SK-N-SH (cell line): ENCODE results near the gene SLCO4A1. TPM values are rescaled to one million over a fixed set of nuclear protein-coding genes. Genes with fewer than 3 reads are reported as not detected.

Experiments
- CTCF ChIA-PET: fragments of 300-600, 350-600 bp; formaldehyde crosslinking; extraction: SDS; loops from one replicate; lab custom pipeline; 2021; lab: Yijun Ruan, JAX
- POLR2A ChIA-PET: fragments of 350-600 bp; sonication (Branson Sonifier 250); formaldehyde crosslinking; extraction: SDS; loops from one replicate; lab custom pipeline; 2020; ENCODE audit warnings: antibody characterized with exemption, inconsistent platforms; lab: Yijun Ruan, JAX
- DNase-seq: peaks from one replicate; pipeline ENCODE4 v3.0.0; 2012
- H2AFZ ChIP-seq: fragments of 200-600 bp; sonication (generic); 2 replicates; pipeline ENCODE4 v1.8.1; 2016; ENCODE audit warnings: antibody characterized with exemption, mild to moderate bottlenecking, low read depth
- H3F3A ChIP-seq: fragments of 200-600 bp; sonication (generic); replicated peaks from 2 replicates; pipeline ENCODE3; 2016; ENCODE audit warnings: antibody characterized with exemption, mild to moderate bottlenecking; ENCODE audit not compliant: insufficient read depth
- H3K27ac ChIP-seq, 2 experiments: fragments of 200-500 bp in 1 of 2; fragments of 200-600 bp in 1 of 2; sonication (Bioruptor generic) in 1 of 2; sonication (generic), shearing (Covaris generic) in 1 of 2; 2 replicates each; pipeline versions ENCODE4 v1.5.1 to v1.6.1; 2014 to 2016; ENCODE audit warnings: low read depth in 2 of 2, inconsistent platforms in 1 of 2, low read length in 1 of 2, mild to moderate bottlenecking in 1 of 2, mixed read lengths in 1 of 2
- H3K27me3 ChIP-seq: fragments of 200-600 bp; sonication (generic), shearing (Covaris generic); 2 replicates; pipeline ENCODE4 v1.6.1; 2016; ENCODE audit warnings: mixed run types; ENCODE audit not compliant: insufficient read depth
- H3K36me3 ChIP-seq, 2 experiments: fragments of 200-500 bp in 1 of 2; fragments of 200-600 bp in 1 of 2; sonication (Bioruptor generic) in 1 of 2; sonication (generic) in 1 of 2; replicated peaks in 1 of 2; 2 replicates each; pipeline versions ENCODE3 to v1.5.1; 2014 to 2016; ENCODE audit warnings: low read length in 1 of 2, mild to moderate bottlenecking in 1 of 2; ENCODE audit not compliant: insufficient read depth in 2 of 2, control insufficient read depth in 1 of 2
- H3K4me1 ChIP-seq, 2 experiments: fragments of 200-500 bp in 1 of 2; fragments of 200-600 bp in 1 of 2; sonication (Bioruptor generic) in 1 of 2; sonication (generic), shearing (Covaris generic) in 1 of 2; 2 replicates each; pipeline versions ENCODE4 v1.5.1 to v1.6.1; 2014 to 2016; ENCODE audit warnings: low read depth in 1 of 2, low read length in 1 of 2, mixed run types in 1 of 2; ENCODE audit not compliant: insufficient read depth in 2 of 2, control insufficient read depth in 1 of 2
- H3K4me2 ChIP-seq: fragments of 200-600 bp; sonication (generic), shearing (Covaris generic); 2 replicates; pipeline ENCODE4 v1.6.1; 2017; ENCODE audit warnings: mixed run types
- H3K4me3 ChIP-seq, 2 experiments: fragments of 200-500 bp in 1 of 2; fragments of 200-600 bp in 1 of 2; sonication (Bioruptor generic) in 1 of 2; sonication (generic), shearing (Covaris generic) in 1 of 2; 2 replicates each; pipeline versions ENCODE4 v1.5.1 to v1.8.1; 2014 to 2016; ENCODE audit warnings: low read depth in 2 of 2, inconsistent platforms in 1 of 2, low read length in 1 of 2, mild to moderate bottlenecking in 1 of 2, mixed read lengths in 1 of 2, moderate library complexity in 1 of 2
- H3K79me2 ChIP-seq: fragments of 200-600 bp; sonication (generic); 2 replicates; pipeline ENCODE4 v1.8.1; 2017; ENCODE audit warnings: mild to moderate bottlenecking; ENCODE audit not compliant: insufficient read depth
- H3K9ac ChIP-seq: fragments of 200-600 bp; sonication (generic); 2 replicates; pipeline ENCODE4 v1.6.1; 2017; ENCODE audit warnings: mixed run types
- H3K9me2 ChIP-seq: fragments of 200-600 bp; sonication (generic); 2 replicates; pipeline ENCODE4 v1.6.1; 2017; ENCODE audit warnings: mixed run types
- H3K9me3 ChIP-seq: fragments of 200-600 bp; sonication (generic); 2 replicates; pipeline ENCODE4 v1.6.1; 2017; ENCODE audit warnings: mixed run types, mild to moderate bottlenecking, moderate library complexity
- H4K20me1 ChIP-seq: fragments of 200-600 bp; sonication (generic); 2 replicates; pipeline ENCODE4 v1.6.1; 2017; ENCODE audit warnings: mild to moderate bottlenecking, mixed run types; ENCODE audit not compliant: insufficient read depth
- CHD2 ChIP-seq: fragments of 150-350 bp; IDR thresholded peaks from 2 replicates; pipeline ENCODE4 v1.6.1; 2018; ENCODE audit warnings: low read length; ENCODE audit not compliant: partially characterized antibody
- ELF1 ChIP-seq: IDR thresholded peaks from 2 replicates; pipeline ENCODE4 v1.4.0; 2012
- EP300 ChIP-seq, 2 experiments: IDR thresholded peaks; 2 replicates each; pipeline versions ENCODE4 v1.4.0 to v1.6.1; 2012; ENCODE audit warnings: borderline replicate concordance in 1 of 2, low read depth in 1 of 2, low read length in 1 of 2
- FOXJ3 ChIP-seq: sonication (generic); formaldehyde crosslinking; IDR thresholded peaks from 2 replicates; pipeline ENCODE4 v1.5.1; 2020; ENCODE audit warnings: mild to moderate bottlenecking, missing genetic modification reagents
- FOXM1 ChIP-seq: IDR thresholded peaks from 2 replicates; pipeline ENCODE4 v1.4.0; 2012; ENCODE audit warnings: low read depth, mild to moderate bottlenecking
- MEF2A ChIP-seq: IDR thresholded peaks from 2 replicates; pipeline ENCODE4 v1.4.0; 2012; ENCODE audit warnings: low read depth, borderline replicate concordance
- MXI1 ChIP-seq: IDR thresholded peaks from 2 replicates; pipeline ENCODE4 v1.6.1; 2012; ENCODE audit warnings: mild to moderate bottlenecking, low read depth, low read length, improper control_type of control experiment
- NFIC ChIP-seq: IDR thresholded peaks from 2 replicates; pipeline ENCODE4 v1.4.0; 2012; ENCODE audit warnings: borderline replicate concordance
- RAD21 ChIP-seq: IDR thresholded peaks from 2 replicates; pipeline ENCODE4 v1.6.1; 2012; ENCODE audit warnings: mild to moderate bottlenecking, low read length
- RFX5 ChIP-seq: IDR thresholded peaks from 2 replicates; pipeline ENCODE4 v1.6.1; 2012; ENCODE audit warnings: mild to moderate bottlenecking, improper control_type of control experiment, low read length
- SMC3 ChIP-seq: IDR thresholded peaks from 2 replicates; pipeline ENCODE4 v1.6.1; 2012; ENCODE audit warnings: low read depth, low read length, improper control_type of control experiment
- TCF12 ChIP-seq: IDR thresholded peaks from 2 replicates; pipeline ENCODE4 v1.4.0; 2012
- TEAD4 ChIP-seq: IDR thresholded peaks from 2 replicates; pipeline ENCODE4 v1.4.0; 2012; ENCODE audit warnings: mild to moderate bottlenecking, borderline replicate concordance; ENCODE audit not compliant: insufficient read depth
- USF2 ChIP-seq: fragments of 150-350 bp; IDR thresholded peaks from 2 replicates; pipeline ENCODE4 v1.6.1; 2017; ENCODE audit warnings: antibody characterized with exemption, low read length, low read depth, borderline replicate concordance
- WGBS: methylation state at CpG from one replicate; pipeline ENCODE4 v1.1.6; 2017; ENCODE audit warnings: low lambda C conversion rate; 5-methylcytosine and 5-hydroxymethylcytosine counted together
- polyA plus RNA-seq, 3 experiments: library from polyadenylated mRNA; depleted of rRNA; stranded (reverse); fragments of >200 nt; gene quantifications; 2 replicates each; pipeline ENCODE4 v1.2.3, GENCODE V29; 2012
- TF ChIP-seq, protein P1 (sequence below): fragments of 200-600 bp; sonication (generic); IDR thresholded peaks from 2 replicates; pipeline ENCODE4 v1.6.1; 2017; ENCODE audit warnings: antibody characterized with exemption, mild to moderate bottlenecking, moderate library complexity
- TF ChIP-seq, protein P2 (sequence below): IDR thresholded peaks from 2 replicates; pipeline ENCODE4 v1.4.0; 2012; ENCODE audit warnings: low read depth

SLCO4A1 gene
- polyA plus RNA-seq, 1 of the 3 experiments (the other 2 are of a cell fraction): 0.33 TPM

GRCh38 chr20:62615750-62616251 is 26.5 kb upstream of the SLCO4A1 start:
- no peaks in the 10 kb centered on the region for H3F3A ChIP-seq
- no peaks in the 10 kb centered on the region for H4K20me1 ChIP-seq
- H3K4me3 ChIP-seq: no peak overlapping the region
- CTCF ChIA-PET: interaction anchor here (1.5 to 3.9 kb wide), 9 partner anchors 9 to 206 kb away, joined by 3 to 101 read pairs (median 38); no protein-coding TSS in a partner anchor
- TF ChIP-seq, protein P1, sequence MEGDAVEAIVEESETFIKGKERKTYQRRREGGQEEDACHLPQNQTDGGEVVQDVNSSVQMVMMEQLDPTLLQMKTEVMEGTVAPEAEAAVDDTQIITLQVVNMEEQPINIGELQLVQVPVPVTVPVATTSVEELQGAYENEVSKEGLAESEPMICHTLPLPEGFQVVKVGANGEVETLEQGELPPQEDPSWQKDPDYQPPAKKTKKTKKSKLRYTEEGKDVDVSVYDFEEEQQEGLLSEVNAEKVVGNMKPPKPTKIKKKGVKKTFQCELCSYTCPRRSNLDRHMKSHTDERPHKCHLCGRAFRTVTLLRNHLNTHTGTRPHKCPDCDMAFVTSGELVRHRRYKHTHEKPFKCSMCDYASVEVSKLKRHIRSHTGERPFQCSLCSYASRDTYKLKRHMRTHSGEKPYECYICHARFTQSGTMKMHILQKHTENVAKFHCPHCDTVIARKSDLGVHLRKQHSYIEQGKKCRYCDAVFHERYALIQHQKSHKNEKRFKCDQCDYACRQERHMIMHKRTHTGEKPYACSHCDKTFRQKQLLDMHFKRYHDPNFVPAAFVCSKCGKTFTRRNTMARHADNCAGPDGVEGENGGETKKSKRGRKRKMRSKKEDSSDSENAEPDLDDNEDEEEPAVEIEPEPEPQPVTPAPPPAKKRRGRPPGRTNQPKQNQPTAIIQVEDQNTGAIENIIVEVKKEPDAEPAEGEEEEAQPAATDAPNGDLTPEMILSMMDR: no peak
- TF ChIP-seq TEAD4: no peak
- TF ChIP-seq, protein P2, sequence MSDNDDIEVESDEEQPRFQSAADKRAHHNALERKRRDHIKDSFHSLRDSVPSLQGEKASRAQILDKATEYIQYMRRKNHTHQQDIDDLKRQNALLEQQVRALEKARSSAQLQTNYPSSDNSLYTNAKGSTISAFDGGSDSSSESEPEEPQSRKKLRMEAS: no peak
- TF ChIP-seq NFIC: no peak
- TF ChIP-seq ELF1: no peak
- TF ChIP-seq USF2: no peak
- TF ChIP-seq MEF2A: no peak
- no peak for TF ChIP-seq FOXJ3 (CRISPR knock-in tag)
- no peak for TF ChIP-seq TCF12
- TF ChIP-seq, all 33 proteins: peak for 0
- no peak for DNase-seq
- Histone ChIP-seq H3K9me3 (no peaks in the 10 kb centered on the region), H2AFZ (no peak overlapping the region), H3K79me2 (no peaks in the 10 kb centered on the region), H3K4me2 (no peak overlapping the region), H3K36me3 (no peaks in the 10 kb centered on the region), H3K27ac (no peak overlapping the region), H3K9ac (no peak overlapping the region), H3K27me3 (no peaks in the 10 kb centered on the region), H3K9me2 (no peaks in the 10 kb centered on the region), H3K4me1 (no peaks in the 10 kb centered on the region; a peak in 1 of 4 replicates)
- POLR2A ChIA-PET: no interaction called here
- WGBS: 83% methylated on average over 10 of the region's 12 CpGs

DNA sequence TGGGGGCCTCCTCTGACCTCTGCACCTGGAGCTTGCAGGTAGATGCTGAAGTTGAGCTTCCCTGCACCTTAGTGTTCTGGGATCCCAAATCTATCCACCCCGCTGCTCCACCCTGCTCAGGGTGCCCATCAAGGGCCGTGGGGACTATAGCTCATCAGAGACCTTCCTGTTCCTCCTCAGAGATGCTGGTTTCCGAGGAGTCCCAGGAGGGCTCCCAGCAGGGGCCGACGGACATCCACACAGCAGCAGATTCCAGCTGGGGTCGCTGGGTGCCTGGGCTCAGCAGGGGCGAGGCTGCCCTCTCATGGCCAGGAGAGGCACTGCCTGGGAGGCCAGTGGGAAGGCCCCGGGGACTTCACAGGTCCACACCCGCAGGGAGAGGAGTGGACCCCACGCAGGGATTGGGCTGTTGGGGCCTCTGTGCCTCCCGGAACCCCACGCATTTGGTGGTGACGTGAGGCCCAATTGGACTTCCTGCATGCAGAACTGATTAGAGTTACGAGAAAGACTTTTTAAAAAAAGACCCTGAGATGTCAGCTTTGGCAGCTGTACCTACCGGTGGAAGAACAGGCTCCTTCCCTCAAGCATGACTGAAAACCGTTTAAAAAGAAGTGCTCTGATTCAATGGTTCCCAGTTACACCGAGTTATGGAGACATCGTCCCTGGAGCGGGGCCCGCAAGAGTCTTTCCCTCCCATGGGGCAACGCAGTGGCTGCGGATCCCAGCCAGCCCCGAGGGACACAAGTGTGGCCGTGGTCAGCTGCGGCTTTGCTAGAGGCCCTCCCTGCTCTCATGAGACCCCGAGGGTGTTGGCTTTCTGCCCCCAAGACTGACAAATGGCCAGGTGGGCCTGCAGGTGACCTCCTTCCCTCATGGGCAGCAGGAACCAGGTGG is 25.3 kb upstream of the SLCO4A1 start:
- DNase-seq: peak; percentile 95
- Histone ChIP-seq H3K36me3 (no peaks in the 10 kb centered on the region), H3K9me2 (no peaks in the 10 kb centered on the region), H3K9me3 (no peaks in the 10 kb centered on the region), H4K20me1 (no peaks in the 10 kb centered on the region), H3F3A (no peaks in the 10 kb centered on the region), H3K27ac (no peak overlapping the region), H3K4me1 (peaks cover 0 to 3% of the 10 kb centered on the region in 2 experiments; a peak in 1 of 4 replicates), H2AFZ (no peak overlapping the region), H3K79me2 (no peaks in the 10 kb centered on the region), H3K27me3 (no peaks in the 10 kb centered on the region), H3K4me2 (no peak overlapping the region), H3K9ac (no peak overlapping the region), H3K4me3 (no peak overlapping the region; a peak in 1 of 4 replicates)
- CTCF ChIA-PET: interaction anchor here (0.6 to 3.9 kb wide), 81 partner anchors 9 to 210 kb away, joined by 3 to 101 read pairs (median 4); partner anchors contain the start of genes CABLES2 and SLCO4A1
- TF ChIP-seq EP300 (IDR thresholded peaks at IDR 0.05; ENCODE audit: borderline replicate concordance in 1 of 2, low read depth in 1 of 2, low read length in 1 of 2): peak in 1 of 2 experiments; percentile 18; a peak in 1 of 4 replicates
- TF ChIP-seq, protein P1: peak; percentile 90
- TF ChIP-seq FOXJ3 (CRISPR knock-in tag): no peak
- peak; percentile 96 for TF ChIP-seq SMC3
- TF ChIP-seq MXI1: no peak
- TF ChIP-seq RAD21: peak; percentile 96
- no peak for TF ChIP-seq RFX5
- TF ChIP-seq USF2: no peak
- TF ChIP-seq CHD2: peak; percentile 28
- no peak for TF ChIP-seq NFIC
- no peak for TF ChIP-seq FOXM1
- TF ChIP-seq MEF2A: no peak
- no peak for TF ChIP-seq TCF12
- POLR2A ChIA-PET: no interaction called here
- 57% methylated on average over 17 of the region's 26 CpGs for WGBS
